Measurements from ENCODE around the gene CCDC57.

Gene CCDC57

DNA sequence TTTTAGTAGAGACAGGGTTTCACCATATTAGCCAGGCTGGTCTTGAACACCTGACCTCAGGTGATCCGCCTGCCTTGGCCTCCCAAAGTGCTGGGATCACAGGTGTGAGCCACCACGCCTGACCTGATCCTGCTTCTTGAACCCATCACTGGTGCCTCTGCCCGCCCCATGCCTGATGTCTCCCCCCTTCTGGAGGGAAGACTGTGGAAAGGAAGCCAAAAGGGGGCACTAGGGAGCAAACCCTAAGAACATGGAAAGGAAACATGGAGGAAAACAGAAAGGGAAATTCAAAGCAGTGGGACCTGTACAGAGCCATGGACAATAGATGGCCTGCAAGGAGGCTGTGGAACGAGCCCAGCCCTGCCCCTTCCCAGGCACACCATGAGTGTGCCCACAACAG, 83.5 kb downstream of the CCDC57 start:
- no peak for DNase-seq (ENCODE audit: low read depth in 1 of 2, low spot score in 1 of 2)

GRCh38 chr17:82128287-82128686, 84.4 kb downstream of the CCDC57 start:
- no peak for DNase-seq (ENCODE audit: low read depth in 1 of 2, low spot score in 1 of 2)

DNA sequence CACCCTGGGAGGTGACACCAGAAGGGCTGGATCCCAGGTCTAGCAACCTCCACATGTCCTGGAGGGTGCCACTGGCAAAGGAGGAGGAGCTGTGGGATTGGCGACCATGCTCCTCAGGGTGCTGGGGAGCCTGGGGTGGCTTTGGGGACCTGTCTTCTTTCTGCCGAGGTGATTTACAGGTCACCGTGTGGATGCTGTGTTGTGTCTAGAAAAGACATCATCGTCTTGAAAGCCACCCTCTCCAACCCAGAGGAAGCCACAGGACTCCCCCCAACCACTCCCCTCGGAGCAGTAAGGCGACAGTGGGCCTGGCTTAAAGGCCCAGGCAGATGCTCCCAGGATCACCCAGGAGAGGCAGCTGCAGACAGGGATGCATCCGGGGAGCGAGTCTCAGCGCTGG, 84.9 kb downstream of the CCDC57 start:
- DNase-seq (ENCODE audit: low read depth in 1 of 2, low spot score in 1 of 2) = no peak

GRCh38 chr17:82127315-82127595, 85.4 kb downstream of the CCDC57 start:
- no peak for DNase-seq (ENCODE audit: low read depth in 1 of 2, low spot score in 1 of 2)

GRCh38 chr17:82126556-82127314, 85.9 kb downstream of the CCDC57 start:
- peak; percentile 31 to 56 for DNase-seq (ENCODE audit: low read depth in 1 of 2, low spot score in 1 of 2)

- no peak for DNase-seq (ENCODE audit: low read depth in 1 of 2, low spot score in 1 of 2)
Observed at GRCh38 chr17:82124101-82124500, 88.5 kb downstream of the CCDC57 start.

- DNase-seq (ENCODE audit: low read depth in 1 of 2, low spot score in 1 of 2) = no peak
Observed at GRCh38 chr17:82121660-82122629, 90.7 kb downstream of the CCDC57 start.

GRCh38 chr17:82121246-82121645, 91.4 kb downstream of the CCDC57 start:
- no peak for DNase-seq (ENCODE audit: low read depth in 1 of 2, low spot score in 1 of 2)

DNA sequence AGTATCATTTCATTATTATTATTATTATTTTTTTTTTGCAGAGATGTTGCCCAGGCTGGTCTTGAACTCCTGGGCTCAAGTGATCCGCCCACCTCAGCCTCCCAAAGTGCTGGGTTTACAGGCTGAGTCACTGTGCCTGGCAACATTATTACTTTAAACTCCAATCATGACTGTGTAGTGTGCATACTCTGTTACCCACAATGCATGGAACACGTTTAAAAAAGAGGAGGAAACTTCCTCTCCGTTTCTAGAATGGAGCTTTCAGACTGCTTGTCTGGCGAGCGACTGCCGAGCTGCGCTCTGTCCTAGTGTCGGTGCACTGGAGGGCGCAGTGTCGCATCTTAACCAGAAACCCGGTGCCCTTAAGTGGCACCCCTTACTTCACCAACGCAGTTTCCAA, 92.5 kb downstream of the CCDC57 start:
- DNase-seq (ENCODE audit: low read depth in 1 of 2, low spot score in 1 of 2) = no peak

DNA sequence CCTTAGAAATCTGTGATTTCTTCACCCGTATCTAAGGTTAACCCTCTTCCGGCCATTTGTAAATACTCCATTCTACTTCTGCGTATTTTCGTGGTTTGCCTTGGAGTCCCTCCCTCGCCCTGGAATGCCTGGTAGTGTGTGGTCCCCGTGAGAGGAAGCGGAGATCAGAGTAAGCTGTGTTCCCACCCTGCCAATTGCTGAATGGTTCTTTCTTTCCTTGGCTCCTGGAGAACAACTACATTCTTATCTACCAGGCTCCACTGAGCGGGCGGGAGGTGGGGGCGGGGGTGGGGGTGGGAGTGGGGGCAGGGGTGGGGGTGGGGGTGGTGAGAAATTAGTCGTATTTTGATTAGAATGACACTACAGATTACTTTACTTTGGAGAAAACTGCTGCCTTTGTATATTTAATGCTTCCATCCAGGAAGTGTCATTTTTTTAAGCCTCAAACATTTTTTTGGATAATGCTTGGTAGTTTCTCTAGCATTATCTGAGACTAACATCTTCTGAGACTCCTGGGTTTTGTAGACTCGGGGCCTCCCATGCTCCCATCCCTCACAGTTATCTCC, 93.7 kb downstream of the CCDC57 start:
- no peak for DNase-seq (ENCODE audit: low read depth in 1 of 2, low spot score in 1 of 2)

DNA sequence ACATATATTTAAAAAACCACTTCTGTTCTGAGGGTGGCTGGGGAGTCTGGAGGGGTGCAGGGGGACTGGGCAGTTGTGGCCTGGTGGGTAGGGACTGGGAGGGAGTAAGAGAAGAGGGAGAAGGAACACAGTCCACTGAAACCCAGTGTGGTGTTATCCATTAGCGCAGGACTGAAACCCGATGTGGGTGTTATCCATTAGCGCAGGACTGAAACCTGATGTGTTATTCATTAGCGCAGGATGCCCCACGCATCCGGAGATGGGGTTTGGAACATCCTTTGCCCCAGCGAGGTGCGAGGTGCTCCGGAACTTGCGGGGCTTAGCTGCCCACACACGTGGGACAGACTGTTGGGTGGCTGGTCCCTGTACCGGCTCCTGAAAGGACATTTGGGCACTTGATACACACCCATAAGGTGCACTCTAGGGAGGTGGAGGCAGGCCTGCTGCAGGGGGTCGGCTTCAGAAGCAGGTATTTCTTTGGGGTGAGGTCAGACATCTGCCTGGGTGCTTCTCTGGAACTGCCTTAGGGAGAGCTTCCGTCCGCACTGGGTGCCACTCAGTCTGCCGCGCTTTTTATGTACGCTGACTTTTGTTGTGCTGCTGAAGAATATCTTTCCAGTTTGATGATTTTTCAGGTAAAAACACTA, 94.4 kb downstream of the CCDC57 start:
- DNase-seq (ENCODE audit: low read depth in 1 of 2, low spot score in 1 of 2) = no peak

DNA sequence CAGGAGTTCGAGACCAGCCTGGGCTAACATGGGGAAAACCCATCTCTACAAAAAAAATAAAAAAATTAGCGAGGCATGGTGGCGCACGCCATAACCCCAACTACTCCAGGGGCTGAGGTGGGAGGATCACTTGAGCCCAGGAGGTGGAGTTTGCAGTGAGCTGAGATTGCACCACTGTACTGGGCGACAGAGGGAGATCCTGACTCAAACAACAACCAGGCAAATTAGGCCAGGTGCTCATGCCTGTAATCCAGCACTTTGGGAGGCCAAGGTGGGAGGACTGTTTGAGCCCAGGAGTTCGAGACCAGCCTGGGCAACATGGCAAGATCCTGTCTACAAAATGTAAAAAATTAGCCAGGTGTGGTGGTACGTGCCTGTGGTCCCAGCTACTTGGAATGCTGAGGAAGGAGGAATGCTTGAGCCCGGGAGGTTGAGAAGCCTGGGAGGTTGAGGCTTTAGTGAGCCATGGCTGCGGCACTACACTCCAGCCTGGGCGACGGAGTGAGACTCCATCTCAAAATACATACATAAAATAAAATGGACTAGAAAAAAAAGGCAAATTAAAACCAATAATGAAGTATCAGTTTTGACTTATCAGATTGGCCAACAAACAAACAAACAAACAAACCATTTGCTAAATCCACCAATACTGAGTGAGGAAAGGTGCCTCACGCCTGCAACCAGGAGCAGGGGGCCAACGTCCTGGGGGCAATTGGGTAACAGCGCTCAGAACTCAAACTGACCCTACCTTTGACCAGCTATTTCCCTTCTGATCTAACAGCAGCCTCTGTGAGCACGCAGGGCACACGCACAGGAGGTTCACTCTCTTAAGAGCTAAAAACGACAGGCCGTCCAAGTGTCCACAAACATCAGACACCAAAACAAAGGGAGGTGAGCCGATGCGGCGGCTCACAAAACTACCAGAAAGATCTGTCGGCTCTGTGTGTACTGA, 95.2 kb downstream of the CCDC57 start:
- DNase-seq (ENCODE audit: low read depth in 1 of 2, low spot score in 1 of 2) = no peak

DNA sequence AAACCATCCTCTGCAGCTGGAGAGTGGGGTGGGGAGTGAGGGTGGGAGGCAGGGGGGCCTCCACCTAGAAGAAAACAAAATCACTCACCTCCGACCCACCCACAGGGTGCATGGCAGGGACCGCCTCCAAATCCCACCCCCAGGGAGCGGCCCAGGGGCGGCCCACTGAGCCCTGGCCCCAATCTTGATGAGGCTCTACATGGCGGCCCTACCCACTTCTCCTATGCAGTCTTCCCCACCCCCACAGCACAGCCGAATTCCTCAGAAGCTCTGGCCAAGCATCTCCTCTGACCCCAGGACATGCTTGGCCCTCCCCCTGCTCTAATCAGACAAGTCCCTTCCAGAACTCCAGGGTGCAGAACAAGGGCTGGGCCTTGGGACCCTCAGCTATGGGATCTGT, 96.4 kb downstream of the CCDC57 start:
- no peak for DNase-seq (ENCODE audit: low read depth in 1 of 2, low spot score in 1 of 2)

- no peak for DNase-seq (ENCODE audit: low read depth in 1 of 2, low spot score in 1 of 2)
Observed at GRCh38 chr17:82114872-82115271, 97.8 kb downstream of the CCDC57 start.

- no peak for DNase-seq (ENCODE audit: low read depth in 1 of 2, low spot score in 1 of 2)
Observed at GRCh38 chr17:82114447-82114846, 98.2 kb downstream of the CCDC57 start.

DNA sequence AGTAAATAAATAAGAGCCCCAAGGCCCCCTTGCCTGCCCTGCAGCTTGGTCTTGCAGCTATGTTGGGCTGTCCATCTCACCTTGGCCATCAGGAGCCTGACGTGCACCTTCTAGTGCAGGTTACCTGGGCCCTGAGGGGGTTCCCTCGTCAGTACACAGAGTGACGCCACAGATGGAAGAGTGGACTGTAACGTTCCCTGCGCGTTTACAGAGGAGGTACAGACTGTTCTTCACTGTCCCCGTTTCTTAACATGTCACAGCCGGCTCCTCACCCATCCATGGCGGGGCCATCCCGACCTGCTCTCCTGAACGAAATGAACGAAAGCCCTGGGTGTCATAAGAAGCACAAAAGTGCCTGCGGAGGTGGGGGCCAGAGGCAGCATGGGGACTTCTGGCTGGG, 98.7 kb downstream of the CCDC57 start:
- no peak for DNase-seq (ENCODE audit: low read depth in 1 of 2, low spot score in 1 of 2)

- no peak for DNase-seq (ENCODE audit: low read depth in 1 of 2, low spot score in 1 of 2)
Observed at GRCh38 chr17:82113422-82113821, 99.2 kb downstream of the CCDC57 start.

- DNase-seq (ENCODE audit: low read depth in 1 of 2, low spot score in 1 of 2) = no peak
Observed at GRCh38 chr17:82112914-82113311, 99.7 kb downstream of the CCDC57 start.

GRCh38 chr17:82112181-82112913, 100.3 kb downstream of the CCDC57 start:
- DNase-seq (ENCODE audit: low read depth in 1 of 2, low spot score in 1 of 2) = no peak

GRCh38 chr17:82110298-82110697, 102.3 kb downstream of the CCDC57 start:
- no peak for DNase-seq (ENCODE audit: low read depth in 1 of 2, low spot score in 1 of 2)
